GM12875 (cell line): ENCODE measurements around the gene PHIP.
"Not testable (repeated sequence)": the region's sequence is repeated elsewhere in the genome, so short reads cannot be mapped to it uniquely, and the experiment has no call there.

Experiments used
- H3K4me3 ChIP-seq: one replicate; pipeline ENCODE4 v1.5.1; 2011; ENCODE audit warnings: low read depth, low read length, control low read depth
- CTCF ChIP-seq: IDR thresholded peaks from 2 replicates; pipeline ENCODE4 v1.5.1; 2011; ENCODE audit warnings: low read depth, mild to moderate bottlenecking, control low read depth, inconsistent platforms, low read length, moderate library complexity, borderline replicate concordance; ENCODE audit not compliant: insufficient read depth

The PHIP gene

DNA sequence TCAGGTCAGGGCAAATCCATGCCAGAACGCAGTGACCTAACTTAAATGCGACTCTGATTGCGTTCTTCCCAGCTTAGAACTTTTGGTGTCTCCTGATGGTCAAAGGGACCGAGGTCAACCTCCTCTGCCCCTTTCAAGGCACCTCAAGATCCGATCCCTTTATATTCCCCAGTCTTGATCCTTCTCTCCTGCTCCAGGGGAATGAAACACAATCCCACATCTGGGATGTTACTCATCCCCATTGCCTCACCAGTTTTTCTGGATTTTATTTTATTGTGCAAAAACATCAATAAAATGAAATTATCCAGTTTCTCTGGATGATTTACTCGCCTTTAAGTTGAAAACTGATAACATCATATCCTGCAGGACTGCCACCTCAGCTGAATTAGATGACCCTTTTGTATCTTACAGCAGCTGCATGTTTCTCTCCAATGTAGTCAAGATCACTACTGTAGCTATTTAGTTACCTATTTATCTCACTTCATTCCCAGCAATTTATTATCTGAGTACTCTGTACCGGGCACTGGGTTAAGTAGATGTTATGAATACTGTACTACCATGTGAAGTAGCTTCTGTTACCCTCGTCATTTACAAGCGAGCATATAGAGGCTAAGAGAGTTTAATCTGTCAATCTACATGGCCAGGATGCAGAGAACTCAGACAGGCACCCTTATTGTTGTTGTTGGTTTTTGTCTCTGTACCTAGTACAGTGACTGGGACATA, 166.7 kb downstream of the PHIP start:
- TF ChIP-seq CTCF, result no peak
- H3K4me3 ChIP-seq, result no peak overlapping the region

GRCh38 chr6:78910591-78911171, 167.4 kb downstream of the PHIP start:
- TF ChIP-seq CTCF, result no peak

DNA sequence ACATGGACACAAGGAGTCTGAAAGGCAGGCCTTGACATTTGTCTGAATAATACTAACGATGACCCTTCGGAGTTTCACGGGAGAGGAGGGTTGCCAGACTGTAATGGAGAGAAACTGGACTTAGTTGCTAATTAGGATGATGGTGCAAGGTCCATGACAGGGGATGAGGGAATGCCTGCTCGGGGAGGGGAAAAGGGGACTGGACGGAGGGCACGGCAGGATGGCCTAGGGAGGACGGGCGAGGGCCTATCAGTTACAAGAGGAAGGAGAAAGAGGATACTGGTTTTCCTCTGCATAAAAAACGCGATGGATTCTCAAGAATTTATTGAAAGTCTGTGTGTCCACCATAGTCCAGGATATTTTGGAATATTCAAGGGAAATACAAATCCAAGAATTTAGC, 168.0 kb downstream of the PHIP start:
- H3K4me3 ChIP-seq, result no peak overlapping the region
- no peak for TF ChIP-seq CTCF

More at GRCh38 chr6:78910591-78911171, 167.4 kb downstream of the PHIP start:
- no peak overlapping the region for H3K4me3 ChIP-seq

GRCh38 chr6:78909391-78909790, 168.7 kb downstream of the PHIP start:
- no peak for TF ChIP-seq CTCF
- H3K4me3 ChIP-seq, result no peak overlapping the region

- H3K4me3 ChIP-seq, result no peak overlapping the region
- no peak for TF ChIP-seq CTCF
These were observed 169.4 kb downstream of the PHIP start for GRCh38 chr6:78908621-78909020.

DNA sequence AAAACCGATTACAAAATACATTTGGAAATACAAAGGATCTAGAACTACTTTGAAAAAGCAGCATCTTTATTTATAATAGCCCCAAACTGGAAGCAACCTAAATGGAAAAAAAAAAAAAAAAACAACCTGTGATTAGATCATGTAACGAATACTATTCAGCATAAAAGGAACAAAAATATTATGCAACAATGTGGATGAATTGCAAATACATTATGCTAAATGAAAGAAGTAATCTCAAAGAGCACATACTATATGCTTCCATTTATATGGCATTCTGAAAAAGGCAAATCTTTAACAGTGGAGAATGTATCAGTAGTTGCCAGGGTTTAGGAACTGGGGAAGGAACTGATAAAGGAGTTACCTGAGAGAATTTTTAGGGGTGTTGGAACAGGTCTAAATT, 181.8 kb downstream of the PHIP start:
- TF ChIP-seq CTCF, result no peak
- no peak overlapping the region for H3K4me3 ChIP-seq

DNA sequence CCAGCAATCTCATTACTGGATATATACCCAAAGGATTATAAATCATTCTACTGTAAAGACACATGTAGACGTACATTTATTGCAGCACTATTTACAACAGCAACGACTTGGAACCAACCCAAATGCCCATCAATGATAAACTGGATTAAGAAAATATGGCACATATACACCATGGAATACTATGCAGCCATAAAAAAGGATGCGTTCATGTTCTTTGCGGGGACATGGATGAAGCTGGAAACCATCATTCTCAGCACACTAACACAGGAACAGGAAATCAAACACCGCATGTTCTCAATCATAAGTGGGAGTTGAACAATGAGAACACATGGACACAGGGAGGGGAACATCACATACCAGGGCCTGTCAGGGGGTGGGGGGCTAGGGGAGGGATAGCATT, 188.2 kb downstream of the PHIP start:
- H3K4me3 ChIP-seq, result not testable (repeated sequence)
